OCI-LY7 (cell line): Measurements from ENCODE around the gene ZNF837. TPM values are rescaled to one million over a fixed set of nuclear protein-coding genes. Genes with fewer than 3 reads are reported as not detected.

Source experiments
- BruUV-seq: library from RNA; stranded (reverse); fragments of 400-500 nt; replicated peaks from 2 replicates; lab custom pipeline; 2021; lab: Mats Ljungman, UMichigan
- CTCF ChIA-PET: fragments of 300-600 bp; sonication (Branson Sonifier 250); formaldehyde crosslinking; loops from one replicate; lab custom pipeline; 2022; ENCODE audit warnings: antibody characterized with exemption; ENCODE audit not compliant: unreplicated experiment; lab: Charles Lee
- POLR2A ChIA-PET: fragments of 300-600 bp; sonication (Branson Sonifier 250); formaldehyde crosslinking; loops from one replicate; lab custom pipeline; 2022; ENCODE audit warnings: antibody characterized with exemption; lab: Charles Lee
- DNase-seq: peaks from one replicate; pipeline ENCODE4 v3.0.0-alpha.2; 2015; ENCODE audit warnings: low spot score
- H2AFZ ChIP-seq: fragments of 200-600 bp; sonication (generic), shearing (Covaris generic); 2 replicates; pipeline ENCODE4 v1.6.1; 2014; ENCODE audit warnings: mild to moderate bottlenecking, antibody characterized with exemption, low read length, moderate library complexity
- H3K27ac ChIP-seq: fragments of 200-600 bp; sonication (generic); 2 replicates; pipeline ENCODE4 v1.5.1; 2014; ENCODE audit warnings: mixed run types, low read depth, mild to moderate bottlenecking, moderate library complexity, low read length, inconsistent platforms; ENCODE audit not compliant: poor library complexity, severe bottlenecking
- H3K36me3 ChIP-seq: fragments of 200-600 bp; sonication (generic); 2 replicates; pipeline ENCODE4 v1.6.1; 2014; ENCODE audit warnings: mild to moderate bottlenecking, antibody characterized with exemption, low read length, moderate library complexity, mixed read lengths; ENCODE audit not compliant: insufficient read depth
- H3K4me1 ChIP-seq: fragments of 200-600 bp; sonication (generic); 2 replicates; pipeline ENCODE4 v1.5.1; 2014; ENCODE audit warnings: mild to moderate bottlenecking, low read length; ENCODE audit not compliant: insufficient read depth, poor library complexity, severe bottlenecking
- H3K4me2 ChIP-seq: fragments of 200-600 bp; sonication (generic); 2 replicates; pipeline ENCODE4 v1.6.1; 2014; ENCODE audit warnings: mild to moderate bottlenecking, low read length
- H3K4me3 ChIP-seq: fragments of 200-600 bp; sonication (generic); 2 replicates; pipeline ENCODE4 v1.5.1; 2014; ENCODE audit warnings: mild to moderate bottlenecking, low read depth, low read length; ENCODE audit not compliant: poor library complexity, severe bottlenecking
- H3K79me2 ChIP-seq: fragments of 200-600 bp; sonication (generic); 2 replicates; pipeline ENCODE4 v1.6.1; 2016; ENCODE audit warnings: low read depth, mild to moderate bottlenecking, low read length, moderate library complexity, mixed read lengths; ENCODE audit not compliant: insufficient read depth
- H3K9me2 ChIP-seq: fragments of 200-600 bp; sonication (generic); 2 replicates; pipeline ENCODE4 v1.6.1; 2016; ENCODE audit warnings: mild to moderate bottlenecking, low read length, mixed read lengths; ENCODE audit not compliant: insufficient read depth
- H3K9me3 ChIP-seq: fragments of 200-600 bp; sonication (generic); 2 replicates; pipeline ENCODE4 v1.6.1; 2014; ENCODE audit warnings: mild to moderate bottlenecking, mixed run types, low read length, mixed read lengths
- H4K20me1 ChIP-seq: fragments of 200-600 bp; sonication (generic); 2 replicates; pipeline ENCODE4 v1.6.1; 2014; ENCODE audit warnings: mild to moderate bottlenecking, antibody characterized with exemption, low read length, moderate library complexity, mixed read lengths; ENCODE audit not compliant: insufficient read depth
- EZH2phosphoT487 ChIP-seq: fragments of 200-600 bp; sonication (generic); IDR thresholded peaks from 2 replicates; pipeline ENCODE4 v1.6.1; 2018; ENCODE audit warnings: low read depth, borderline replicate concordance, mild to moderate bottlenecking, mixed run types, antibody characterized with exemption, low read length, moderate library complexity, mixed read lengths
- intact Hi-C: fragments of 100-400 bp; cut with micrococcal nuclease; formaldehyde crosslinking; loops from one replicate; pipeline ENCODE4 v1.10.0; 2022; ENCODE audit not compliant: unreplicated experiment
- total RNA-seq, 2 experiments: library from RNA; depleted of rRNA in 1 of 2; stranded (reverse); fragments of >200 nt in 1 of 2; shearing (Covaris generic) in 1 of 2; gene quantifications; 2 replicates each; pipeline ENCODE4 v1.2.3, GENCODE V29; 2014 to 2022
- TF ChIP-seq, protein P1 (sequence below): fragments of 200-600 bp; sonication (generic); conservative IDR thresholded peaks from 2 replicates; pipeline ENCODE4 v1.5.1; 2014; ENCODE audit warnings: mild to moderate bottlenecking, antibody characterized with exemption, low read length, moderate library complexity, mixed read lengths

ZNF837 gene
- total RNA-seq, 2 experiments from 2014 or later, result 3.0 to 5.8 TPM

DNA sequence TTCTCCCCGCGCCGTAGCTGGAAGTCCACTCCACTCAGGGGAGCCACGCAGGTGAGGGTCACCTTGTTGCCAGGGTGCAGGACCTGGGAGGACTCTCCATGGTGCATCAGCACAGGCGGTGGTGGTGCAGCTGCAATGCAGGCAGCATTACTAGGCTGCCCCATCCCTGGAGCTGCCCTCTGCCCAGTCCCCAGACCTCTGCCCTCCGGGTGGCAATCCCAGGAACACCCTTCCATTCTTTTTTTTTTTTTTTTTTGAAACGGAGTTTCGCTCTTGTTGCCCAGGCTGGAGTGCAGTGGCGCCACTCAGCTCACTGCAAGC lies 29.3 kb downstream of the ZNF837 start:
- POLR2A ChIA-PET, result no interaction called here
- BruUV-seq, result no TSS peak

DNA sequence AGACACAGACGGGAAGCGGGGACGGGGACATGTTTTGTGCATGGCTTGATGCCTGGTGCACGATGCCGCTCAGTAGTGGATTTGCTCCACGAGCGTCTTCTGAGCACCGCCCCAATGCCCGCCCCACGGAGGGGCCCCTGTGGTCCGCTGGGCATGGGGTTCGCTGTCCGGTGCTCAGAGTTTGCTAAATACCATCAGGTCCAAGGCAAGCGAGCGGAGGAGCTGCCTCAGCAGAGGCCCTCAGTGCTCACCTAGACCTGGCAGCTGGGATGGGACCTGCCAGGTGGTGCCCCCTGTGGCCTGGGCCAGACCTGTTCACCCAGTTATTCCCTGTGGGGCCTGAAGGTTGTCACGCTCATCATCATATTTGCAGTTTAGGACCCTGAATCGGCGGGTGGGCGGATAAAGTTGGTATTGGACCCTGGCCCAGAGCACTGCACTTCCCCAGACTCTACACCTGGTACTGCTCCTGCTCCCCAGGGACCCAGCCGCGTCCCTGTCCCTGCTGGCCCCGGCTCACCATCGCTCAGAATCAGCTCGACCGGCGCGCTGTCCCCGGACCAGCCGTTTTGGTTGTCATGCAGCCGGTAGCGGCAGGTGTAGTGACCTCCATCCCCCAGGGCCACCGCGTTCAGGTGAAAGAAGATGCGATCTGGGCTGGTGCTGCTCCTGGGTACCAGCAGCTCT lies 29.8 kb downstream of the ZNF837 start:
- Histone ChIP-seq H4K20me1 (peaks cover 4% of the 10 kb centered on the region; the same call in 1 of the 2 replicates), H3K4me1 (peaks cover 18% of the 10 kb centered on the region), H3K27ac (no peak overlapping the region), H3K4me2 (no peak overlapping the region), H2AFZ (no peak overlapping the region), H3K36me3 (peaks cover 5% of the 10 kb centered on the region; the same call in 1 of the 2 replicates), H3K4me3 (no peak overlapping the region), H3K9me2 (no peaks in the 10 kb centered on the region), H3K79me2 (peaks cover 11% of the 10 kb centered on the region), H3K9me3 (no peaks in the 10 kb centered on the region)
- ChIA-PET CTCF (interaction anchor here (0.6 kb wide), 1 partner anchor 31 kb away, joined by 5 read pairs; no protein-coding TSS in a partner anchor), POLR2A (no interaction called here)
- DNase-seq, result no peak
- intact Hi-C loops, result no loop called here
- TF ChIP-seq, protein P1, sequence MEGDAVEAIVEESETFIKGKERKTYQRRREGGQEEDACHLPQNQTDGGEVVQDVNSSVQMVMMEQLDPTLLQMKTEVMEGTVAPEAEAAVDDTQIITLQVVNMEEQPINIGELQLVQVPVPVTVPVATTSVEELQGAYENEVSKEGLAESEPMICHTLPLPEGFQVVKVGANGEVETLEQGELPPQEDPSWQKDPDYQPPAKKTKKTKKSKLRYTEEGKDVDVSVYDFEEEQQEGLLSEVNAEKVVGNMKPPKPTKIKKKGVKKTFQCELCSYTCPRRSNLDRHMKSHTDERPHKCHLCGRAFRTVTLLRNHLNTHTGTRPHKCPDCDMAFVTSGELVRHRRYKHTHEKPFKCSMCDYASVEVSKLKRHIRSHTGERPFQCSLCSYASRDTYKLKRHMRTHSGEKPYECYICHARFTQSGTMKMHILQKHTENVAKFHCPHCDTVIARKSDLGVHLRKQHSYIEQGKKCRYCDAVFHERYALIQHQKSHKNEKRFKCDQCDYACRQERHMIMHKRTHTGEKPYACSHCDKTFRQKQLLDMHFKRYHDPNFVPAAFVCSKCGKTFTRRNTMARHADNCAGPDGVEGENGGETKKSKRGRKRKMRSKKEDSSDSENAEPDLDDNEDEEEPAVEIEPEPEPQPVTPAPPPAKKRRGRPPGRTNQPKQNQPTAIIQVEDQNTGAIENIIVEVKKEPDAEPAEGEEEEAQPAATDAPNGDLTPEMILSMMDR, result no peak
- no peak for TF ChIP-seq EZH2phosphoT487
- BruUV-seq, result no TSS peak

More for the DNA sequence above, 29.3 kb downstream of the ZNF837 start:
- no peak overlapping the region for H3K4me3 ChIP-seq
- CTCF ChIA-PET, result interaction anchor here (0.6 kb wide), 1 partner anchor 30 kb away, joined by 5 read pairs; no protein-coding TSS in a partner anchor
- no peak overlapping the region for H3K27ac ChIP-seq
- H3K9me3 ChIP-seq, result no peaks in the 10 kb centered on the region
- peaks cover 4% of the 10 kb centered on the region; the same call in 1 of the 2 replicates for H4K20me1 ChIP-seq
- no peak overlapping the region for H3K4me2 ChIP-seq
- TF ChIP-seq EZH2phosphoT487, result no peak
- TF ChIP-seq, protein P1, result no peak
- peaks cover 16% of the 10 kb centered on the region for H3K4me1 ChIP-seq
- peaks cover 5% of the 10 kb centered on the region; the same call in 1 of the 2 replicates for H3K36me3 ChIP-seq
- DNase-seq, result no peak
- H3K79me2 ChIP-seq, result peaks cover 11% of the 10 kb centered on the region
- no peak overlapping the region for H2AFZ ChIP-seq
- intact Hi-C loops, result no loop called here
- no peaks in the 10 kb centered on the region for H3K9me2 ChIP-seq
